K562 (cell line): Measurements from ENCODE around the gene ICAM1. TPM values are rescaled to one million over a fixed set of nuclear protein-coding genes. Genes with fewer than 3 reads are reported as not detected.

Experiments
- ATAC-seq: fragments of 200-7000 bp; cut with Tn5 transposase; 3 replicates; pipeline ENCODE4 v1.9.1; 2020; ENCODE audit warnings: moderate library complexity
- BruUV-seq: library from RNA; stranded (reverse); fragments of 400-500 nt; replicated peaks from 2 replicates; lab custom pipeline; 2021; lab: Mats Ljungman, UMichigan
- CTCF ChIA-PET: fragments of 300-600 bp; formaldehyde crosslinking; extraction: SDS; loops from one replicate; lab custom pipeline; 2021; ENCODE audit warnings: low intra/inter-chr PET ratio; lab: Yijun Ruan, JAX
- POLR2A ChIA-PET: fragments of 300-600, 350-650 bp; sonication (Branson Sonifier 250); formaldehyde crosslinking; extraction: SDS; loops from one replicate; lab custom pipeline; 2021; ENCODE audit warnings: antibody characterized with exemption, inconsistent platforms; lab: Yijun Ruan, JAX
- DNase-seq, 4 experiments: peaks; one replicate each; pipeline versions ENCODE4 v3.0.0 to v3.0.0-alpha.2; 2011 to 2018; ENCODE audit warnings: low spot score in 3 of 4, mixed read lengths in 3 of 4; ENCODE audit errors: extremely low read depth in 1 of 4
- FAIRE-seq: peaks from 2 replicates; lab custom pipeline; 2011; peaks lifted over from hg19 to GRCh38; lab: Jason Lieb, UNC
- H2AFZ ChIP-seq: 2 replicates; pipeline ENCODE4 v1.6.0; 2011; ENCODE audit warnings: low read depth, low read length, control low read depth, inconsistent platforms
- H3K27ac ChIP-seq: fragments of 200-600 bp; 3 replicates; pipeline ENCODE4 v1.8.0; 2011; ENCODE audit warnings: low read depth, mild to moderate bottlenecking, control low read depth, inconsistent platforms, low read length, moderate library complexity, mixed read lengths; ENCODE audit errors: extremely low read depth
- H3K27me3 ChIP-seq, 2 experiments: fragments of 300-600 bp in 1 of 2; 2 replicates in 1 of 2; 3 replicates in 1 of 2; pipeline versions ENCODE4 v1.6.0 to v1.8.0; 2011; ENCODE audit warnings: inconsistent platforms in 2 of 2, low read length in 2 of 2, mild to moderate bottlenecking in 1 of 2, mixed read lengths in 1 of 2, moderate library complexity in 1 of 2; ENCODE audit not compliant: control insufficient read depth in 2 of 2, insufficient read depth in 2 of 2
- H3K36me3 ChIP-seq: fragments of 300-600 bp; 3 replicates; pipeline ENCODE4 v1.8.0; 2011; ENCODE audit warnings: mild to moderate bottlenecking, low read length, inconsistent platforms; ENCODE audit not compliant: control insufficient read depth, insufficient read depth
- H3K4me1 ChIP-seq, 2 experiments: fragments of 200-600 bp in 1 of 2; replicated peaks in 1 of 2; 2 replicates in 1 of 2; 3 replicates in 1 of 2; pipeline versions ENCODE4 v1.5.1 to v1.8.0; 2011; ENCODE audit warnings: inconsistent platforms in 2 of 2, low read length in 2 of 2, mild to moderate bottlenecking in 1 of 2, mixed read lengths in 1 of 2, moderate library complexity in 1 of 2; ENCODE audit not compliant: control insufficient read depth in 2 of 2, insufficient read depth in 2 of 2
- H3K4me2 ChIP-seq: 2 replicates; pipeline ENCODE4 v1.6.1; 2011; ENCODE audit warnings: low read length, control low read depth, inconsistent platforms, mixed read lengths; ENCODE audit not compliant: insufficient read depth
- H3K4me3 ChIP-seq: fragments of 200-600 bp; sonication (generic), shearing (Covaris generic); 2 replicates; pipeline ENCODE4 v1.5.1; 2016; ENCODE audit warnings: control low read depth, inconsistent platforms
- H3K79me2 ChIP-seq: fragments of 200-600 bp; 3 replicates; pipeline ENCODE4 v1.8.0; 2011; ENCODE audit warnings: low read length, inconsistent platforms; ENCODE audit not compliant: control insufficient read depth, insufficient read depth
- H3K9ac ChIP-seq, 2 experiments: 2 replicates each; pipeline versions ENCODE4 v1.6.0 to v1.6.1; 2011; ENCODE audit warnings: low read depth in 2 of 2, low read length in 2 of 2, control low read depth in 1 of 2, inconsistent platforms in 1 of 2, mild to moderate bottlenecking in 1 of 2, mixed read lengths in 1 of 2; ENCODE audit not compliant: insufficient read depth in 1 of 2
- H3K9me1 ChIP-seq: one replicate; pipeline ENCODE4 v1.6.0; 2011; ENCODE audit warnings: inconsistent platforms, mild to moderate bottlenecking, low read length, moderate library complexity; ENCODE audit not compliant: control insufficient read depth, insufficient read depth
- H3K9me3 ChIP-seq: replicated peaks from 2 replicates; pipeline ENCODE4 v1.5.1; 2011; ENCODE audit warnings: low read depth, low read length, inconsistent platforms; ENCODE audit not compliant: control insufficient read depth, insufficient read depth
- H4K20me1 ChIP-seq: replicated peaks from 2 replicates; pipeline ENCODE4 v1.6.1; 2011; ENCODE audit warnings: low read length, inconsistent platforms, mixed read lengths; ENCODE audit not compliant: control insufficient read depth, insufficient read depth
- KDM5B ChIP-seq: fragments of 200-600 bp; sonication (generic); IDR thresholded peaks from 2 replicates; pipeline ENCODE4 v1.6.1; 2012; ENCODE audit warnings: low read depth, mild to moderate bottlenecking, moderate library complexity, low read length, control low read depth, inconsistent platforms; ENCODE audit not compliant: insufficient replicate concordance
- POLR2AphosphoS2 ChIP-seq: IDR thresholded peaks from 2 replicates; pipeline ENCODE4 v1.6.1; 2012; ENCODE audit warnings: low read length, improper control_type of control experiment
- POLR2AphosphoS5 ChIP-seq: IDR thresholded peaks from 2 replicates; pipeline ENCODE4 v1.6.1; 2011; ENCODE audit warnings: mild to moderate bottlenecking, low read depth, low read length, moderate library complexity; ENCODE audit not compliant: control insufficient read depth, insufficient read depth
- RBM22 ChIP-seq: fragments of 200-400 bp; formaldehyde crosslinking; IDR thresholded peaks from 2 replicates; pipeline ENCODE4 v1.6.1; 2018; ENCODE audit warnings: low read length, low read depth; ENCODE audit not compliant: poor library complexity, severe bottlenecking
- SMAD4 ChIP-seq: fragments of 250-450 bp; sonication (Bioruptor Pico); conservative IDR thresholded peaks from 2 replicates; pipeline ENCODE4 v1.8.0; 2021; ENCODE audit warnings: inconsistent platforms, mild to moderate bottlenecking, moderate library complexity
- SNRNP70 ChIP-seq: fragments of 200-400 bp; formaldehyde crosslinking; optimal IDR thresholded peaks from 2 replicates; pipeline ENCODE3; 2017; ENCODE audit warnings: low read depth, low read length
- WHSC1 ChIP-seq: IDR thresholded peaks from one replicate; pipeline ENCODE4 v1.6.1; 2012; ENCODE audit warnings: low read length, control low read depth, inconsistent platforms
- ZC3H4 ChIP-seq: sonication (generic); formaldehyde crosslinking; IDR thresholded peaks from 2 replicates; pipeline ENCODE4 v1.9.0; 2021; ENCODE audit warnings: missing genetic modification reagents, borderline replicate concordance
- ZNF184 ChIP-seq: sonication (generic); formaldehyde crosslinking; IDR thresholded peaks from 2 replicates; pipeline ENCODE4 v1.5.0; 2020; ENCODE audit warnings: missing genetic modification reagents
- ZNF23 ChIP-seq: fragments of 250-450 bp; sonication (Bioruptor Pico); IDR thresholded peaks from 2 replicates; pipeline ENCODE4 v1.4.0; 2020; ENCODE audit warnings: mild to moderate bottlenecking
- ZNF274 ChIP-seq: IDR thresholded peaks from 2 replicates; pipeline ENCODE4 v1.6.1; 2011; ENCODE audit warnings: low read depth, mild to moderate bottlenecking, low read length, moderate library complexity, borderline replicate concordance
- WGBS: fragments of 100-300 bp; shearing (Covaris generic); methylation state at CpG from one replicate; pipeline ENCODE4 v1.1.6; 2016; ENCODE audit warnings: low coverage, mixed read lengths; ENCODE audit not compliant: insufficient coverage; ENCODE audit errors: missing lambda C conversion rate; 5-methylcytosine and 5-hydroxymethylcytosine counted together
- in situ Hi-C: fragments of 300-500 bp; cut with MboI; formaldehyde crosslinking; loops from 4 replicates; pipeline ENCODE4 v1.15.0; 2018; ENCODE audit warnings: inconsistent platforms, mixed read lengths
- intact Hi-C: fragments of 100-400 bp; cut with micrococcal nuclease; formaldehyde crosslinking; loops from 2 replicates; pipeline ENCODE4 v1.14.2; 2022
- polyA plus RNA-seq, 8 experiments: library from polyadenylated mRNA; depleted of rRNA in 4 of 8; stranded (reverse) in 5 of 8; unstranded in 3 of 8; fragments of >200 nt; fragmentation: Nextera tagmentation in 2 of 8; fragmentation: Illumina TruSeq in 1 of 8; extraction: Ambion mirVana in 2 of 8; extraction: Trizol in 1 of 8; gene quantifications; 2 replicates each; pipeline versions ENCODE4 v1.2.1 to v1.2.3, GENCODE V29; 2011 to 2014; ENCODE audit warnings: inconsistent platforms in 1 of 8, missing spikeins in 1 of 8
- total RNA-seq, 7 experiments: library from RNA; depleted of rRNA in 6 of 7; stranded (reverse); fragments of >200 nt in 6 of 7; fragmentation: Illumina TruSeq in 2 of 7; extraction: Trizol in 2 of 7; gene quantifications; 2 replicates each; pipeline versions ENCODE4 v1.2.1 to v1.2.3, GENCODE V29; 2011 to 2021; ENCODE audit warnings: low replicate concordance in 1 of 7
- TF ChIP-seq, protein P1 (sequence below): fragments of 250-450 bp; sonication (Bioruptor Pico); IDR thresholded peaks from 2 replicates; pipeline ENCODE4 v1.8.0; 2022; ENCODE audit warnings: inconsistent platforms, mild to moderate bottlenecking, moderate library complexity, borderline replicate concordance
- TF ChIP-seq, protein P2 (sequence below): fragments of 450-650 bp; formaldehyde crosslinking; IDR thresholded peaks from 2 replicates; pipeline ENCODE4 v1.4.0; 2020; ENCODE audit warnings: mild to moderate bottlenecking, moderate library complexity
- TF ChIP-seq, protein P3 (sequence below): sonication (generic); formaldehyde crosslinking; IDR thresholded peaks from 2 replicates; pipeline ENCODE4 v1.8.1; 2023; ENCODE audit warnings: mild to moderate bottlenecking, missing genetic modification reagents, moderate library complexity

The ICAM1 gene
- total and polyA plus RNA-seq, 9 of the 15 experiments (the other 6 are each of a cell fraction or from before 2014, with no cell fraction given), result 2.3 to 24.4 (median 13.4) TPM

DNA sequence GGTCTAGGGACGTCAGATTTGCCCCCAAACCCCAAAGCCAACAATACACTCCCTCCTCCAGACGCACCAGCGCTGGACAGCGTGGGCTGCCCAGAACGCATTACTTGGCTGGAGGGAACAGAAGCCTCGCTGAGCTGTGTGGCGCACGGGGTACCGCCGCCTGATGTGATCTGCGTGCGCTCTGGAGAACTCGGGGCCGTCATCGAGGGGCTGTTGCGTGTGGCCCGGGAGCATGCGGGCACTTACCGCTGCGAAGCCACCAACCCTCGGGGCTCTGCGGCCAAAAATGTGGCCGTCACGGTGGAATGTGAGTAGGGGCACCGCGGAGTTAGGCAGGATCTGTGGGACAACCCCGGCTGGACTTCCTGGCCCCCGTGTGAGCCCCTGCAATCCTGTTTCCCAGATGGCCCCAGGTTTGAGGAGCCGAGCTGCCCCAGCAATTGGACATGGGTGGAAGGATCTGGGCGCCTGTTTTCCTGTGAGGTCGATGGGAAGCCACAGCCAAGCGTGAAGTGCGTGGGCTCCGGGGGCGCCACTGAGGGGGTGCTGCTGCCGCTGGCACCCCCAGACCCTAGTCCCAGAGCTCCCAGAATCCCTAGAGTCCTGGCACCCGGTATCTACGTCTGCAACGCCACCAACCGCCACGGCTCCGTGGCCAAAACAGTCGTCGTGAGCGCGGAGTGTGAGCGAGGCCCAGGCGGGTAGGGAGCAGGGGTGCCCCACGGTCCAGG is 22.9 kb downstream of the ICAM1 start (continued):
- TF ChIP-seq WHSC1 (no peak), ZNF184 (CRISPR knock-in tag) (no peak), KDM5B (no peak), SMAD4 (CRISPR knock-in tag) (0 out of 2 replicates have a peak, but pooled peaks have one; percentile 2), ZNF23 (CRISPR knock-in tag) (no peak), SNRNP70 (peak; percentile 21), POLR2AphosphoS2 (0 out of 2 replicates have a peak, but pooled peaks have one; percentile 12)
- TF ChIP-seq, protein P1, sequence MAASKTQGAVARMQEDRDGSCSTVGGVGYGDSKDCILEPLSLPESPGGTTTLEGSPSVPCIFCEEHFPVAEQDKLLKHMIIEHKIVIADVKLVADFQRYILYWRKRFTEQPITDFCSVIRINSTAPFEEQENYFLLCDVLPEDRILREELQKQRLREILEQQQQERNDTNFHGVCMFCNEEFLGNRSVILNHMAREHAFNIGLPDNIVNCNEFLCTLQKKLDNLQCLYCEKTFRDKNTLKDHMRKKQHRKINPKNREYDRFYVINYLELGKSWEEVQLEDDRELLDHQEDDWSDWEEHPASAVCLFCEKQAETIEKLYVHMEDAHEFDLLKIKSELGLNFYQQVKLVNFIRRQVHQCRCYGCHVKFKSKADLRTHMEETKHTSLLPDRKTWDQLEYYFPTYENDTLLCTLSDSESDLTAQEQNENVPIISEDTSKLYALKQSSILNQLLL (CRISPR knock-in tag), result no peak

DNA sequence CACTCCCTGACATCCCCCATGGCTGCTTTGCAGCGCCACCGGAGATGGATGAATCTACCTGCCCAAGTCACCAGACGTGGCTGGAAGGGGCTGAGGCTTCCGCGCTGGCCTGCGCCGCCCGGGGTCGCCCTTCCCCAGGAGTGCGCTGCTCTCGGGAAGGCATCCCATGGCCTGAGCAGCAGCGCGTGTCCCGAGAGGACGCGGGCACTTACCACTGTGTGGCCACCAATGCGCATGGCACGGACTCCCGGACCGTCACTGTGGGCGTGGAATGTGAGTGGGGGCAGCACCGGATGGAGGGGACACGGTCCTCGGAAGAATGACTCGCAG is 23.4 kb downstream of the ICAM1 start:
- H3K9ac ChIP-seq, result peak overlapping the region in 1 of 2 experiments; percentile 31; a peak in 1 of 4 replicates
- H2AFZ ChIP-seq, result no peak overlapping the region
- WGBS, result 98% methylated on average over 17 of the region's 25 CpGs
- H4K20me1 ChIP-seq, result no peaks in the 10 kb centered on the region; the same call in 1 of the 2 replicates
- H3K27ac ChIP-seq, result no peak overlapping the region; the same call in 2 of the 3 replicates
- H3K4me1 ChIP-seq, result peaks cover 10 to 73% of the 10 kb centered on the region in 2 experiments; a peak in 4 of 5 replicates
- no peak for ATAC-seq
- no peaks in the 10 kb centered on the region for H3K9me1 ChIP-seq
- POLR2A ChIA-PET, result no interaction called here
- intact Hi-C loops (no loop called here), in situ Hi-C loops (no loop called here)
- peaks cover 2% of the 10 kb centered on the region; the same call in 1 of the 2 replicates for H3K9me3 ChIP-seq
- H3K36me3 ChIP-seq, result peaks cover 40% of the 10 kb centered on the region; the same call in 2 of the 3 replicates
- no peak overlapping the region for H3K4me2 ChIP-seq
- DNase-seq, result peak in 1 of 4 experiments; percentile 4
- no peak for FAIRE-seq
- no peak overlapping the region for H3K4me3 ChIP-seq
- TF ChIP-seq, protein P2, sequence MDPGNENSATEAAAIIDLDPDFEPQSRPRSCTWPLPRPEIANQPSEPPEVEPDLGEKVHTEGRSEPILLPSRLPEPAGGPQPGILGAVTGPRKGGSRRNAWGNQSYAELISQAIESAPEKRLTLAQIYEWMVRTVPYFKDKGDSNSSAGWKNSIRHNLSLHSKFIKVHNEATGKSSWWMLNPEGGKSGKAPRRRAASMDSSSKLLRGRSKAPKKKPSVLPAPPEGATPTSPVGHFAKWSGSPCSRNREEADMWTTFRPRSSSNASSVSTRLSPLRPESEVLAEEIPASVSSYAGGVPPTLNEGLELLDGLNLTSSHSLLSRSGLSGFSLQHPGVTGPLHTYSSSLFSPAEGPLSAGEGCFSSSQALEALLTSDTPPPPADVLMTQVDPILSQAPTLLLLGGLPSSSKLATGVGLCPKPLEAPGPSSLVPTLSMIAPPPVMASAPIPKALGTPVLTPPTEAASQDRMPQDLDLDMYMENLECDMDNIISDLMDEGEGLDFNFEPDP (CRISPR knock-in tag), result no peak
- peak; percentile 39 for TF ChIP-seq RBM22
- 0 out of 2 replicates have a peak, but pooled peaks have one; percentile 4 for TF ChIP-seq POLR2AphosphoS5
- TF ChIP-seq, protein P3, sequence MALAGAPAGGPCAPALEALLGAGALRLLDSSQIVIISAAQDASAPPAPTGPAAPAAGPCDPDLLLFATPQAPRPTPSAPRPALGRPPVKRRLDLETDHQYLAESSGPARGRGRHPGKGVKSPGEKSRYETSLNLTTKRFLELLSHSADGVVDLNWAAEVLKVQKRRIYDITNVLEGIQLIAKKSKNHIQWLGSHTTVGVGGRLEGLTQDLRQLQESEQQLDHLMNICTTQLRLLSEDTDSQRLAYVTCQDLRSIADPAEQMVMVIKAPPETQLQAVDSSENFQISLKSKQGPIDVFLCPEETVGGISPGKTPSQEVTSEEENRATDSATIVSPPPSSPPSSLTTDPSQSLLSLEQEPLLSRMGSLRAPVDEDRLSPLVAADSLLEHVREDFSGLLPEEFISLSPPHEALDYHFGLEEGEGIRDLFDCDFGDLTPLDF, result no peak
- 0 out of 2 replicates have a peak, but pooled peaks have one; percentile 26 for TF ChIP-seq ZNF274
- TF ChIP-seq ZC3H4, result 0 out of 2 replicates have a peak, but pooled peaks have one; percentile 39
- no TSS peak for BruUV-seq
- CTCF ChIA-PET, result no interaction called here
- H3K79me2 ChIP-seq, result peaks cover 61% of the 10 kb centered on the region
- no peaks in the 10 kb centered on the region for H3K27me3 ChIP-seq
